Gastroesophageal sphincter (tissue), 3 donors: Measurements from ENCODE around the gene ZBED3.
A peak's percentile ranks its signal among the peaks of the same experiment; 100 is the strongest.

ENCODE experiments used
- EP300 ChIP-seq: sonication (generic); formaldehyde crosslinking; IDR thresholded peaks from one replicate; pipeline ENCODE4 v1.6.1; 2017; ENCODE audit warnings: antibody characterized with exemption, mild to moderate bottlenecking
- POLR2AphosphoS5 ChIP-seq: sonication (generic); formaldehyde crosslinking; IDR thresholded peaks from one replicate; pipeline ENCODE4 v1.6.1; 2017; ENCODE audit warnings: antibody characterized with exemption
- TF ChIP-seq, protein P1 (sequence below), 4 experiments: fragments of 200-600 bp in 2 of 4; fragments of 450-650 bp in 2 of 4; sonication (generic) in 1 of 4; IDR thresholded peaks; one replicate each; pipeline ENCODE4 v1.5.1; 2017 to 2019; ENCODE audit warnings: antibody characterized with exemption in 4 of 4, mild to moderate bottlenecking in 2 of 4, moderate library complexity in 2 of 4

DNA sequence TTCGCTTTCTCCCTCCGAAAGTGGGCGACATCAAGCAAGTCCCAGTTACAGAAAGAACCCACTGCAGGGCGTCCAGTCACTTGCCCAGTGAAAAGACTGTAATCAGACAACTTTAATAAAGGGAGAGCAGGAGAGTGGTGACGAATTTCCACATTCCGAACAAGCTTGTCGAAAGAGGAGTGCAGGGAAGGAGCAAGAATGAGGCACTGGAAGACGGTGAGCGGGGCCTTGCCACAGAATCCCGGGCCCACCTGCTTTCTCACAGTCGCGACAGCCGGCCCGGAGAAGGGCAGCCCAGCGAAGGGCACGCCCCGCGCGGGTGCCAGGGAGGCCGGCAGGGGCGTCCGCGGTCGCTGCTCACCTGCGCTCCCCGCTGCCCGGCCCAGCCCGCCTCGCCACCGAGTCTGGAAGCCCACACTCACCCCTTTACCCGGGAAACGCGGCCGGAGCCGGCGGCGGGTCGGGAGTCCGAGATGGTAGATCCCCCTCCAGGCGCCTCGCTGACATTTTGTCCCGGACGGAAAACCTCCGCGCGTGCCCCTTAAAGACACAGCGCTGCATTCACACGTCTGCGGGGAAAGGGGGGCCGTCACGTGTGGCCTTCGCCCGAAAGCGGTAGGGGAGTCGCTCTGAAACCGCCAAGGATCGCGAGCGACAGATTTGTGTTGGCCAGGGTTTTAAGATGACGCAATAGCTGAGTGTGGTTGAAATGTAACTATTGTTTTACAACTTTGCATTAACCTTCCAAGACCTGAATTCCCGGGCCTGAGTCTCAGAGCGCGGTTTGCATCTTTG is at the start of gene ZBED3:
- TF ChIP-seq, protein P1, sequence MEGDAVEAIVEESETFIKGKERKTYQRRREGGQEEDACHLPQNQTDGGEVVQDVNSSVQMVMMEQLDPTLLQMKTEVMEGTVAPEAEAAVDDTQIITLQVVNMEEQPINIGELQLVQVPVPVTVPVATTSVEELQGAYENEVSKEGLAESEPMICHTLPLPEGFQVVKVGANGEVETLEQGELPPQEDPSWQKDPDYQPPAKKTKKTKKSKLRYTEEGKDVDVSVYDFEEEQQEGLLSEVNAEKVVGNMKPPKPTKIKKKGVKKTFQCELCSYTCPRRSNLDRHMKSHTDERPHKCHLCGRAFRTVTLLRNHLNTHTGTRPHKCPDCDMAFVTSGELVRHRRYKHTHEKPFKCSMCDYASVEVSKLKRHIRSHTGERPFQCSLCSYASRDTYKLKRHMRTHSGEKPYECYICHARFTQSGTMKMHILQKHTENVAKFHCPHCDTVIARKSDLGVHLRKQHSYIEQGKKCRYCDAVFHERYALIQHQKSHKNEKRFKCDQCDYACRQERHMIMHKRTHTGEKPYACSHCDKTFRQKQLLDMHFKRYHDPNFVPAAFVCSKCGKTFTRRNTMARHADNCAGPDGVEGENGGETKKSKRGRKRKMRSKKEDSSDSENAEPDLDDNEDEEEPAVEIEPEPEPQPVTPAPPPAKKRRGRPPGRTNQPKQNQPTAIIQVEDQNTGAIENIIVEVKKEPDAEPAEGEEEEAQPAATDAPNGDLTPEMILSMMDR (IDR thresholded peaks at IDR 0.05): peak in 2 of 4 experiments; percentile 25 to 37
- TF ChIP-seq EP300 (no peak), POLR2AphosphoS5 (peak; percentile 42)
